ENCODE data around the gene PACS2.

DNA sequence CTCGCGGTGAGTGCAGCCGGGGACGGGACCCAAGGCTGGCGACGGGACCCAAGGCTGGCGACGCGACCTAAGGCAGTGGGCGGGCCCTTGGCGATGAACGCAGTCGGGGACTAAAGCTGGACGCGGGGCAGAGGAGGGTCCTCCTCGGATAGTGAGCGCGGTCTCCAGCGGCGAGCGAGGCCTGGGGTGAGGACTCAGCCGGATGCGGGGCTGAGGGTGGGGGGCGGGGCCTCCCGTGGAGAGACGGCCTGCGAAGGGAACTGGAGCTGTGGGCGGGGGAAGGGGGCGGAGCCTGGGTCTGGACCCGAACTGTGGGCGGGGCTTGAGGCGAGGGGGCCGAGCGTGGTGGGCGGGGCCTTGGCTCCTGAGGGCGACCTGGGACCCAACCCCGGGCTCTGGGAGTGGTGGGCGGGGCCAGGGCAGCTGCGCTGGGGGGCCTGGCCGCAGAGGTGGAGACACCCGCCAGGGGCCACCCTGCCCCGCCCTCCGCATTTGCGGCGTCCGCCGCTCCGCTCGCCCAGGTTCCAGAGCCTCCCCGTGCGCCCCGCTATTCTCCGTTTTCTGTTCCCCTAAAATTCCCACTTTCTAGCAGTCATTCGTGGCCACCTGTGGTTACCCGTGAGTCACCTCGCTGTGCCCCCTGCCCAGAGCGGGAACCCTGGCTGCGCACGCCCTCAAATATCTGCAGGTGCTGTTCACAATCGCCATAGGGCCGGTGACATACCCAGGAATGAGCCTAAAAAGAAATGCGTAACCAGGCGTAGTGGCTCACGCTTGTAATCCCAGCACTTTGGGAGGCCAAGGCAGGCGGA lies 13.2 kb upstream of the PACS2 start:
- TF ChIP-seq, protein P1, sequence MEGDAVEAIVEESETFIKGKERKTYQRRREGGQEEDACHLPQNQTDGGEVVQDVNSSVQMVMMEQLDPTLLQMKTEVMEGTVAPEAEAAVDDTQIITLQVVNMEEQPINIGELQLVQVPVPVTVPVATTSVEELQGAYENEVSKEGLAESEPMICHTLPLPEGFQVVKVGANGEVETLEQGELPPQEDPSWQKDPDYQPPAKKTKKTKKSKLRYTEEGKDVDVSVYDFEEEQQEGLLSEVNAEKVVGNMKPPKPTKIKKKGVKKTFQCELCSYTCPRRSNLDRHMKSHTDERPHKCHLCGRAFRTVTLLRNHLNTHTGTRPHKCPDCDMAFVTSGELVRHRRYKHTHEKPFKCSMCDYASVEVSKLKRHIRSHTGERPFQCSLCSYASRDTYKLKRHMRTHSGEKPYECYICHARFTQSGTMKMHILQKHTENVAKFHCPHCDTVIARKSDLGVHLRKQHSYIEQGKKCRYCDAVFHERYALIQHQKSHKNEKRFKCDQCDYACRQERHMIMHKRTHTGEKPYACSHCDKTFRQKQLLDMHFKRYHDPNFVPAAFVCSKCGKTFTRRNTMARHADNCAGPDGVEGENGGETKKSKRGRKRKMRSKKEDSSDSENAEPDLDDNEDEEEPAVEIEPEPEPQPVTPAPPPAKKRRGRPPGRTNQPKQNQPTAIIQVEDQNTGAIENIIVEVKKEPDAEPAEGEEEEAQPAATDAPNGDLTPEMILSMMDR (conservative IDR thresholded peaks at IDR 0.05; ENCODE audit: low read length) = no peak
- TF ChIP-seq EZH2phosphoT487 (IDR thresholded peaks at IDR 0.05; ENCODE audit: borderline replicate concordance) = no peak
